Bone marrow (tissue), 2 donors: ENCODE data around the gene CCL3.
"Not testable (repeated sequence)": the region's sequence is repeated elsewhere in the genome, so short reads cannot be mapped to it uniquely, and the experiment has no call there.

Experiments
- DNase-seq, 2 donors: peaks; one replicate each; lab custom pipeline; 2025; lab: John Stamatoyannopoulos, UW

CCL3 gene

DNA sequence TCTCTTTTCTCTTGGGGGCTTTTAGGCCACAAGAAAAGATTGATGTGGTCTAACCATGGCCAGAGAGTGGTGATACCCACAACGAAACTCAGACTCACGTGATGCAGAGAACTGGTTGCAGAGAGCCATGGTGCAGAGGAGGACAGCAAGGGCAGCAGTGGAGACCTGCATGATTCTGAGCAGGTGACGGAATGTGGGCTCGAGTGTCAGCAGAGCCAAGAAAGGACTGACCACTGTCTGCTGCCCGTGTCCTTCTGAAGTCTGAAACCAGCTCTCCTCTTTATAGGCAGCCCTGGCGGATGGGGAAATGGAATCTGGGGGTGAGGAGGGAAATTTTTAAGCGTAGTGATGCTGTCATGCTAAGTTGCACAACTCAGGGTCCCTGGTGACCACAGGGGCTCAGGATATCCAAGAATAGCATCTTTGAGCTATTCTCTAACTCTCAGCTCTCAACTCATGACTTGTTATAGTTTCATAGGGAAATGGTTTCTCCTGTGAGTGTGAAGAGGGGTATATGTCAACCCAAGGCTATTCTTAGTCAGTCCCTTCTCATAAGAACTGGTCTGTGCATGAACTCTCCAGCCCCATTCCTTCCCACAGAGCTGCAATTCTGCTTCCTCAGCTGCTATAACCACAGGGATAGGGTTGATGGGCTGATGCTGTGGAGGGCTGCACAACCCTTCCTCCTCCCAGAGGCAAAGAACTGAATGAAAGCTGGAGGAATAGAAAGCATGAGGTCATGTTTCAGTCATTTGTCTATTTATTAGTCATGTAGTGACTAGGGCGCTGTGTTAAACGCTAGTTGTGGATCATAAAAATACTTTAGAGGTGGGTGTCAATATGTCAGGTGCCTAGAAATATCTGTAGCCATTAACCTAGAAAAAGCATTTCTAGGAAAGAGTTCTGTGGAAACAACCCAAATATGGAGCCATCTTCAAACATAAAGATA is at the start of gene CCL3:
Gene CCL3, minus strand, starts transcription at position 256 of the 949 bp plus-strand sequence. Its CDS starts 85 bp downstream, at position 171.
- DNase-seq = peak; percentile 8 to 85

DNA sequence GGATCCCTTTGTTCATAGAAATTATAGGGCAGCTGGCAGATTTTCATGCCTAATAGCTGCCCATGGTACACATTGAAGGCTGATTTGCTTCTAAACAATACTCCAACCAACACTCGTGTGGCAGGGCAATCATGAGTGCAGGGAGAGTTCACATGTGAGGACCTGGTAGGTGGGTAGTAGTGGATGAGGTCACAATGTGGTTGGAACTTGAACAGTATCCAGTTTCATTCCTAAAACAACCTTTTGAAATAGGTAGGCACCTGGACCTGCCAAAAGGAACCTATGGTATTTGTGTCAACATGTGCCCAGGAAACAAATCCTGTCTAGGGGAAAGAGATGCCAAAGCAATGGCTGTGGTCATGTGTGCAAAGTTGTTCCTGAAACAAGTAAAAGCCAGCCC is 46.5 kb upstream of the CCL3 start:
- no peak for DNase-seq

DNA sequence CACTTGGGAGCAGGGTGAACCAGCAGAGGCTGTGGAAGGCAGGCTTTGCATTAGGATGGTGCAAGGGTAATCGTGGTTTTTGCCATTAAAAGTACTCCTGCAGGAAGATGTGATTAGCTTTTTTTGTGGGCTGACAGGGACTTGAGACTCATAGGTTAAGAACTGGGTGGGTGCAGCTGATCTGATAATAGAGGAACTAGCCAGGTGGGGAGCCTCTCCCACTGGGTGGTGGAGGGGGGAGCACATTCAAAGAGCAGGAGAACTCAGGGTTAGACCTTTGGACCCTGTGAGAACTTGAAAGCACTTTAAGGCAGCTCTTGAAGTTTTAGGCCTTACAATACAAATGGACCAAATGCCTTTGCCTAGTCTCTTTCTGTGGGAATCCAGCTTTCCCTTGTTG is 46.1 kb upstream of the CCL3 start:
- no peak for DNase-seq

DNA sequence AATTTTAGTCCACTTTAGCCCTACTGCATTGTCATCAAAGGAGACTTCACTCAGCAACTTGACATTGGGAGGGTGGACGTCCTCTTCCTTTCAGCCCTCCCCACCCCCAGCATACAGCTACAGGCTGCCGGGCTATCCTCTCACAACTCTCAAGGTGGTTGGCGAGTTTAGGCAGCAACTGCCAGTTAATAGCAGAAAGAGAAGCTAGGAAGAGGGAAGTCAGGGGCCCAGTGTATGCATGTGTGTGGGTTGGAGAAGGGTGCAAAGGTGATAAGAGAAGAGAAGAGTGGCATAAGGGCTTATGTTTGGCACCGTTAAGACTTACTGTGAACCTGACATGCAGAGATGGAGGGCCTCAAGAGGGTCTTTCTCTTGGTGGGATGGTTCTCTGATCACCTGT is 45.5 kb upstream of the CCL3 start:
- no peak for DNase-seq

DNA sequence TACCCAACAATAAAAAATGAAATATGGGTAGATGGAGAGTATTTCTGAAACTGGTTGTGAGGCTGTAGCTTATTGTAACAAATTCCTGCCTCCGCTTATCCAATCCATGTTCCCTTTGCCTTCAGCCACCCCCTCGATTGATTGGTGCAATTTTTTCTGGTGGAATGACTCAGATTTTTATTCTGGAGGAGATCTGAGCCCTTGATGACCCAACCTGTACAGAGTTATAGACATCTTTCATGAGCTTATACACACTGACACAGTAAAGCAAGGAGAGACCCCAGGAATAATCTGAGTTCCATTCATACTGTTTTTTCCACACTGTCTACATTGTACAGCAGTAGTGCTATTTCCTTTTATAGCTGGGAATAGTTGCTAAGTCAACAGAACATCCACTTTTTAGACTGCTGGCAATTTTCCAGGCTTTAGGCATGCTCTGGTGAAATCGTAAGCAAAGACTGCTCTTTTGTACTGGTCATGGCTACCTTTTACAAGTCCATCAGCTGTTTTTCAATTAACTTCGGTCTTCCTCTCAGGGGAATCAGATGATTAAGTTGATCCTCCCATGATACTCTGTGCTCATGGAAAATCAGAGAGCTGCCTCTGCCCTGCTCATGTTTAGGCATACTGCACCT is 43.8 kb upstream of the CCL3 start:
- DNase-seq = no peak

DNA sequence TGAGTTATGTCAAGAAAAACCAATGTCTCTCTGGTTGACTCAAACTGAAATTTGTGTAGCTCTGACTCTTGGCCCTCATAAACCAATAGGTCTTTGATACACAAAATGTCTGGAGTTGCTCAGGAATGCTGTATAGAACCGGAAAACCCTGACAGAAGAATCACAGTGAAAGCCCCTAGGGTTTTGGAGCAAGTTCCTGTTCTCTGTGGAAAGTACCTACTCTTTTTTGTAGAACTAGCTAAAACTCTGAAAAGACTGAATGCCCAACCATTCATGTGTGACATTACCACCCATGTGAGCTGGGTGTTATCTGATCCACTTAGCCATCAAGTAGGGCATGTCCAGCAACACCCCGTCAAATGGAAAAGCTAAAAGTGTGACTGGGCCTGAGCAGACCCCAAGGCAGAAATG is 42.5 kb upstream of the CCL3 start:
- no peak for DNase-seq

DNA sequence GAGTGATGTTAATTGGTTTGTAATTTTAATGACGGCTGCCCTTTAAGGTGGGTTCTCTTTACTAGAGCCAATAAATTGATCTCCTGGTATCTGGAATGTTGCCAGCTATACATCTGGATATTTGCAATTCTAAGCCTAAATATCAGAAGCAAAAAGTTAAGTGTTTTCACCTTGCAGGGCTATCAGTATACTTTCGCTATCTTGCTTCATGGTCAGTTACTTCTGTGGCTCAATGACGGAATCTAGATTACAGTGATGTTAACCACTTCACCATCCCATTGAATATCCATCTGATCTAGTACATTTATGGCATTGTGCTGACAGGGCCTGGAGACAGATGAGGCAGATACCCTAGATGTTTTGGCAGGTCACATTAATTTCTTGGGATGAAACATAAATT is 42.0 kb upstream of the CCL3 start:
- DNase-seq = no peak

DNA sequence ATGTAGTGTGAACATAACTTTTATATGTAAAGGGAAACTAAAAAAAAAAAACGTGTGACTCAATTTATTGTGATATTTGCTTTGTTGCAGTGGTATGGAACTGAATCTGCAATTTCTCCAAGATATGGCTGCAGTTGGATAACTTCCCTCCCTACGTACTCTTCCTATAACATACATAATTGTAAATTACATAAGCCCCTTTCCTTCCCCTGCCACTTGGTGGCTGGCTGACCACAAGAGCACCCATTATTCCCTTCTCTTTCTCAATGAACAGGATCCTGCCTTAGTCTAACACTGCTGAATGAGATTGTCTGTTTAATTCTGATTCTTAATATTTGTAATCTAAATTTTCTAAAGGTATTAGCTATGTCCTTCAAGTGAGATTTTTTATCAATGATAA is 41.5 kb upstream of the CCL3 start:
- no peak for DNase-seq

DNA sequence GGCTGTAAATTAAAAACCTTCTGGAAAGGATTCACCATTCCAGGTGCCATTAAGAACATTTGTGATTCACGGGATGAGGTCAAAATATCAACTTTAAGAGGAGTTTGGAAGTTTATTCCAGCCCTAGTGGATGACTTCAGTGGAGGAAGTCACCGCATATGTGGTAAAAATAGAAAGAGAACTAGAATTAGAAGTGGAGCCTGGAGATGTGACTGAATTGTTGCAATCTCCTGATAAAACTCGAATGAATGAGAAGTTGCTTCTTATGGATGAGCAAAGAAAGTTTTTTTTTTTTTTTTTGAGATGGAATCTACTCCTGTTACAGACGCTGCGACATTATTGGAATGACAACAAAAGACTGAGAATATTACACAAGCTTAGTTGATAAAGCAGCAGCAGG is 40.4 kb upstream of the CCL3 start:
- no peak for DNase-seq

DNA sequence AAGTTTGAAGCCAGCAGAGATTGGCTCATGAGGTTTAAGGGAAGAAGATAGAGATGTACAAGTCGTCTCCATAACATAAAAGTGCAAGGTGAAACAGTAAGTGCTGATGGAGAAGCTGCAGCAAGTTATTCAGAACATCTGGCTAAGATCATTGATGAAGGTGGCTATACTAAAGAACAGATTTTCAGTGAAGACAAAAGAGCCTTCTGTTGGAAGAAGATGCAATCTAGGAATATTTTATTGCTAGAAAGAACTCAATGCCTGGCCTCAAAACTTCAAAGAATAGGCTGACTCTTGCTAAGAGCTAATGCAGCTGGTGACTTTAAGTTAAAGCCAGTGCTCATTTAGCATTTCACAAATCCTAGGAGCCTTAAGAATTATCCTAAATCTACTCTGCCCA is 39.7 kb upstream of the CCL3 start:
- DNase-seq = no peak

DNA sequence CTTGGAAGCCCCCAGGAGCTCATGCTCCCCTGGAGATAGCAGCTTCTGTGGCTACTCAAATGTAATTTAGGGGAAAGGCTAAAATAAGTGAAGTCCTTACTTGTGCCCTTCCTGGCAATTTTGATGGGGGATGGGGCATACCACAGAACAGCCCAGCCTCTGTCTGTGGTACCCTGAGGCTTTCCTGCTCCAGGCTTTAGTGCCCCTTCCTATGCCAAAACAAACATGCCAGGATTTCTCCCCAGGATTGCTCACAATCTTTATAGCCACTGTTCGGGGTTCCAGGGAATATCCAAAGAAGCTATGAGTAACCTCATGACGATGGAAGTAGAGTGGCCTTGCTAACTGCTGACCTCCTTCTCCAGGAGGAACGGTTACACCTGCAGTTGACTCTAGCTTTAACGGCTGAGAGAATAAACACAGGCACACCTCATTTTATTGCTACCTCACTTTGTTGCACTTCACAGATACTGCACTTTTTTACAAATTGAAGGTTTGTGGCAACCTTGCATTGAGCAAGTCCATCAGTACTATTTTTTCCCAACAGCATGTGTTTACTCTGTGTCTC is 38.6 kb upstream of the CCL3 start:
- no peak for DNase-seq

DNA sequence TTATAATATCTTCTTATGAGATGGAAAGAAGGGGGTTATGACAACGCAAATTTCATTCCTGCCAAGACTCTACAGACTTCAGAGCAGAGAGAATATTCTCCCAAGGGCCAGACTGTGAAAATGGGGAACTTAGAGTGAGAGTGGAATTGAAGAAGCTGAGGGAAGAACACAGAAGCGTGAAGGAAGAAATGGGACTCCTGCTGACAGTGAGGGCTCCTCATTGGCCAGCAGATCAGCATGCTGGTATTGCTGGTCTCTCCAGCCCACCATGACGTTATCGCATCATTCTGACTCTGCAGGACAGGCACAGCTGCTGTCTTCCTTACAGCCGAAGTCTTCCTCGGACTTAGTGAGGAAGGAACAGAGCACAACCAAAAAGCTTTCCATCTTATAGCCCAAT is 38.0 kb upstream of the CCL3 start:
- DNase-seq = no peak

DNA sequence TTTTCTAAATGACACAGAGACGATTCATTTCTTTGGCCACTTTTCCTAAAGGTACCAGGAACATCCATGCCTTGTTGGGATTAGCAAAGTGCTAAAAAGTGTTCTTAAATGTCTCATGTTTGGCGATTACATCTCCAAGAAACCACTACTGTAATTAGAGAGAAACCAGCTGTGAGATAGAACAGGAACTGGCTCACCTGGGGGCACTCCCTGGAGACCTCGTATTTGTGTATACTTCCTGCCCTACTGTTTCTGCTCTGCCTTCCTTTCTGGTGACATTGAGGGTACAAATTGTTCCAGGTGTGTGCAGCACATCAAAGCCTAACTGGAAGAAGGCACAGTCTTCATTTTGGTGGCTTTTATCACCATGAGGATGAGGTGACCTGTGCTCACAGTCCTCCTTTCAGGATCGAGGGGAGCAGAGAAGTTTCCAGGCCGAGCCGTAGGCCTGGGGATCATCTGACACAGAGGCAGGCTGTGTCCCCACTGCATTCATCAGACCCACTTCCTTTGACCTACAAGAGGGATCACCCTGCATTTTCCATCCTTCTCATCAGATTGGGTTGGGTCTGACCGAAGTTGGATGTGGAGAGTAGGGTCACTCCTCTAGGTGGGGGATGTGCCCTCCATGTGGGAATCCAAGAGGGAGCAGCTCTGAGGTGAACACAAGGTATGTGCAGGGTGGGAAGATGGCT is 37.4 kb upstream of the CCL3 start:
- DNase-seq = no peak

DNA sequence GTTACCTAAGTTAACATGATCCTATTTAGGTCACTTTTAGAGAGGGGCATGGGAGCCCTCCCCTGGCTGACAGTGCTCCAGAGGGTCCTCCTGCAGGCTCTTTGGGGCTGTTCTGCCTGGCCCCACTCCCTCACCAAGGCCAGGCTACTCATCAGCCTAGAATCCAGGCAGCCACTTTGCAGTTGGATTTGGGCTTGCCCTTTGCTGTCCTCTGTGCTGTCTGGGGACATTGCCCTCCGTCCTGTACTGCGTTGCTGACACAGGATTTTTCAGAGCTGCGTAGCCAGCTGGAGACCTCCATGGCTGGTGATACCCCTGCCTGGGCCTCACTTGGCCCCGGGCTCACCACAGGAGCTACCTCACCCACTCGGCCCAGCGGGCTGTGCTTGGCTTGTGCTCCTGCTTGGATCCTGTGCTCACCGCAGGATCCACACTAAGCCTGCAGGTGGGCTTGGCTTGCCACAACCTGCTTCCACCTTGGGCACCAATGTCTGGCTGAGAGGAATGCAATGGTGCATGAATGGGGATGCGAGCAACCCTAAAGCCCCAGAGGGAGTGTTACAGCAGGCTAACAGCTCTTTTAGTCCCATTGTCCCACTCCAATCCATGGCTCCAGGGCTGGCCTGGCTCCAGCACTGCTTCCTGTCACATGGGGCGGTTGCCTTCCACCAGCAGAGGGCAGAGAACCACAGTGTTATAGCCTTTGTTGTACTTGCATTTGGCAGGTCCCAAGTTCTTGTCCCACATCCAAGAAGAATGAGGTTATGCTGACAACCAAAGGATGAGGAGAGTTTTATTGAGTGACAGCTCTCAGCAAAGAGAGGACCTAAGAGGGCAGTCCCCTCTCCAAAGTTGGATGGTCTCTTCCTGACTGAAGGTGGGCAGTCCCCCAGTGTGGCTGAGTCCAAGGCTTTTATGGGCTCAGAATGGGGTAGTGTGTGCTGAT is 35.2 kb upstream of the CCL3 start:
- DNase-seq = no peak

DNA sequence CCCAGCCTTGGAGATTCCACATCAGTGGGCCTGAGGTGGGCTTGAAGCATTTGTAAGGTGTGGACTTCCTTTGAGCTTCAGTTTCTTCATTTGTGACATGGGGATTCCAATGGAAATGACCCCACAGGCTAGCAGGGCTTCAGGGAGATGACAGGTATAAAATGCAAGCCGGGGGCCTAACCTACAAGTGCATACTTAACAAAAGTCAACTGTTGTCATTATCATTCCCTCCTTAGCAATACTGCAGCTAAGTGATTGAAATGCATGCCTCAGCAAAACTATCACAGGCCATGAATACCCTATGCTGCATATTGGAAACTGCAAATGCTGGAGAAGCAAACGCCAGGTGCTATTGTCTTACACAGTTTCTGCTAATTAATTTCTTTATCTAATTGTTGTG is 33.5 kb upstream of the CCL3 start:
- no peak for DNase-seq

DNA sequence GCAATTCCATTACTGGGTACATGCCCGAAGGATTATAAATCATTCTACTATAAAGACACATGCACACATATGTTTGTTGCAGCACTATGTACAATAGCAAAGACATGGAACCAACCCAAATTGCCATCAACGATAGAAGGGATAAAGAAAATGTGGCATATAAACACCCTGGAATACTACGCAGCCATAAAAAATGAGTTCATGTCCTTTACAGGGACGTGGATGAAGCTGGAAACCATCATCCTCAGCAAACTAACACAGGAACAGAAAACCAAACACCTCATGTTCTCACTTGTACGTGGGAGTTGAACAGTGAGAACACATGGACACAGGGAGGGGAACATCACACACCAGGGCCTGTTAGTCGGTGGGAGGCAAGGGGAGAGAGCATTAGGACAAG is 31.2 kb upstream of the CCL3 start:
- DNase-seq = not testable (repeated sequence)

DNA sequence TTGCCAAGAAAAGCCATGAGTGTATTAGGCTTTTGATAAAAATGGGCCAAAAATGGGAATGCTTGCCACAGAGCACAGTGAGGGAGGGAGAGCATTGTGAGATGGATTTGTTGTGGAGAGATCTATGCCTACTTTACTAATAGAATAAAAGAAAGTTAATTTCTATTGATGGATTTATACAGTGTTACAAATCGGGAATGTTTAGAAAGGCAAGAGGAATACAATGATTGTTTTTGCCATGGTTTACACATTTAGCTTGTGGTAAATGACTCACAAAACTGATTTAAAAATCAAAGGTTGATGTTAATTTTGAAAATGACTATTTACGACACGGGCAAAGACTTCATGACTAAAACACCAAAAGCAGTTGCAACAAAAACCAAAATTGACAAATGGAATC is 30.3 kb upstream of the CCL3 start:
- no peak for DNase-seq

DNA sequence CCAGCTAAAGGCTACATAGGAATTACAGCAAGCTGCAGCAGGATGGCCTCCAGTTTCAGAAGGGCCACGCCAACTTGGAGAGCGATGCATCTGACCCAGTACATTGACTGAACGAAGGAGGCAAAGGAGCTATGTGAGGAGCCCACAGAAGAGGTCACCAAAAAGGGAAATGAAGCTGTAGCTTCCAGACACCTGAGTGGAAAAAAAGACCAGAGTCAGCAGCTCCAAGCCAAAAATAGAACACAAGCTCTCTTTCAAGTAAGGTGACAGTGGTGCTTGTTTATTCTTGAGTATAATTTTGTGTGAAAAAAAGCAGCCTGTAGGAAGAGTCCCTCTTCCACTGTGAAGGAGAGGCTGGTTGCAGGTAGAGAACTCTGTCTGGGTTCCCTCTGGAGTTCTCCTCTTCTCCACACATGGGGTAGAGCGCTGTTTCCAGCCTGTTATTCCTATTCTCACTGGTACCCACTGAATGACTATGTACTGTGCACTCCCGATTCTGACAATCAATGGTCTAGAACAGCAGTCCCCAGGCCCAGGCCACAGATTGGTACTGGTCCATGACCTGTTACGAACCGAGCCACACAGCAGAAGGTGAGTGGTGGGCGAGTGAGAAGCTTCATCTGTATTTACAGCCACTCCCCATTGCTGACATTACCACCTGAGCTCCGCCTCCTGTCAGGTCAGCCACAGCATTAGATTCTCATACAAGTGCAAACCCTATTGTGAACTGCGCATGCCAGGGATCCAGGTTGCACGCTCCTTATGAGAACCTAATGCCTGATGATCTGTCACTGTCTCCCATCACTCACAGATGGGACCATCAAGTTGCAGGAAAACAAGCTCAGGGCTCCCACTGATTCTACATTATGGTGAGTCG is 28.8 kb upstream of the CCL3 start:
- DNase-seq = no peak

DNA sequence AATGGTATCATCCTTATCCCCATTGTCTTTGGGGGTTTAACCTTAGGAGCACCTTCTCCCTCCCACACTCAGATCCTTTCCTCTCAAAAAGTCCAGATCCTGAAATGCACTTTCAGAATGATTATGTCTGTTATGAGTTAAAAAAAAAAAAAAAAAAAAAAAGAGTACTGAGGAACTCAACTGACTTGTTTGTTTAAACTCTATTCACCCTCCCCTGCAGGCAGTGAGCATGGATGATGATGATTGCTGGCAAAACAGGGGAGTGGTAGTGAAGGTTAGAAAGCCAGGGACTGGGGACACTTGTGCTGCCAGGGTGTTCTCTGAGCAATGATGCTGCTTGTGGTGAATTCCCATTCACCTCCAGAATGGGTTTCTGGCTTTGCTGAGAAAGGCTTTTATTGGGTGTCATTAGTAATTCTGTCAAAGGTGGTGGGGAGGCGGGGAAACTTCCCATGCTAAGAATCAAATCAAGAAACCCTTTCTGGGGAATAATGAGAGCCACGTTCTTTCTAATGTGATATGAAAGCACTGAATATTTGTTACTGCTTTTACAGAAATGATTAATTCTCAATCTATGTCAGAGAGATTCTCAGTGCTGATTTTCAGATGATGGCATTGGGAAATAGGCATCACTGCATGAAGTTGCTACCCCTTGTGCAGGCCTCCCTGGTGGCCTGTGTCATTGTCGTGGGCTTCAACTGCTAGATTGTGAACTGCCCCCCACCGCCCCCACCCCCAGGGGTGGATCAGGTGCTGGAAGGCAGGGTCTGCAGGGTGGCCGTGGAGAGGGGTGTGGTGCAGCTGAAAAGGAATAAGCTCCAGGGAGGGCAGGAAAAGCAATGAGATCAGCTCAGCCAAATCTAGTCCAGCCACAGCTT is 27.8 kb upstream of the CCL3 start:
- DNase-seq = no peak

DNA sequence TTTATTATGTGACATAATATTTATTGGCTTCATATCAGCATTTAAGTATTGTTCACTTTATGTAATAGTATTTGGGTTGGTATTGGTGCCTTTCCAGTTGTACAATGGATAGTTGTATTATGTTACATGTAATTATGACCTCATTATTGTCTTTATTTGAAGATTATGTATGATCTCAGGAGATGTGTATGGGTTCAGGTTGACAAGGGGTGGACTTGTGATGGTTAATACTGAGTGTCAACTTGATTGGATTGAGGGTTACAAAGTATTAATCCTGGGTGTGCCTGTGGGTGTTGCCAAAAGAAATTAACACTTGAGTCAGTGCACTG is 25.7 kb upstream of the CCL3 start:
- DNase-seq = not testable (repeated sequence)
